Measurements from ENCODE around the gene SORL1-AS1.

Gene SORL1-AS1

GRCh38 chr11:121472312-121472711 lies 19.5 kb upstream of the SORL1-AS1 start:
- Histone ChIP-seq H3K9me1 (ENCODE audit: insufficient read depth, low read length) (no peaks in the 10 kb centered on the region), H3K9me3 (ENCODE audit: control insufficient read depth, insufficient read depth, low read length) (no peaks in the 10 kb centered on the region), H3K4me1 (ENCODE audit: control insufficient read depth, insufficient read depth, low read length) (no peaks in the 10 kb centered on the region), H3K79me1 (ENCODE audit: low read depth in 1 of 2, low read length in 2 of 2) (no peaks in the 10 kb centered on the region), H3K14ac (replicated peaks; ENCODE audit: low read depth, low read length) (no peak overlapping the region), H3K56ac (ENCODE audit: extremely low read depth, insufficient read depth, low read length) (no peak overlapping the region), H2AK9ac (replicated peaks; ENCODE audit: low read depth, low read length, poor library complexity) (no peak overlapping the region), H3K27me3 (ENCODE audit: control insufficient read depth, insufficient read depth, low read length) (peaks cover 3% of the 10 kb centered on the region; the same call in 1 of the 2 replicates), H3K23ac (ENCODE audit: low read depth, low read length) (no peak overlapping the region), H2BK5ac (ENCODE audit: low read depth, low read length, poor library complexity, severe bottlenecking) (no peak overlapping the region), H3K4me2 (ENCODE audit: low read depth, low read length) (no peak overlapping the region), H2BK120ac (ENCODE audit: low read depth, low read length) (no peak overlapping the region), H3K9ac (ENCODE audit: low read depth, low read length) (no peak overlapping the region), H4K5ac (ENCODE audit: low read depth, low read length) (no peak overlapping the region), H2BK15ac (ENCODE audit: low read depth, low read length) (no peak overlapping the region), H4K8ac (ENCODE audit: low read depth in 2 of 2, low read length in 2 of 2) (no peak overlapping the region), H3K4me3 (ENCODE audit: insufficient read depth, low read depth, low read length) (no peak overlapping the region), H3K36me3 (ENCODE audit: control insufficient read depth, insufficient read depth, low read length) (no peaks in the 10 kb centered on the region), H2AFZ (replicated peaks; ENCODE audit: low read length, poor library complexity) (no peak overlapping the region), H4K20me1 (ENCODE audit: insufficient read depth, low read length) (no peaks in the 10 kb centered on the region), H3K27ac (ENCODE audit: insufficient read depth, low read length) (no peak overlapping the region), H4K91ac (ENCODE audit: insufficient read depth, low read depth, low read length) (no peak overlapping the region), H2BK20ac (ENCODE audit: low read depth, low read length) (no peak overlapping the region), H3K4ac (ENCODE audit: low read depth, low read length) (no peak overlapping the region), H3K18ac (ENCODE audit: low read depth, low read length) (no peak overlapping the region), H2AK5ac (ENCODE audit: low read depth, low read length) (no peak overlapping the region)
- WGBS, 2 experiments (ENCODE audit: extremely low coverage in 2 of 2, insufficient read length in 1 of 2) = 66% methylated on average over 2 of the region's 2 CpGs; no CpG with 5 or more reads in 1 of the 2 experiments
- DNase-seq (no peak), ATAC-seq (ENCODE audit: low read depth) (no peak)
- dilution Hi-C loops (cut with HindIII; ENCODE audit: low sequenced_read_pairs, unreplicated experiment) = no loop called here
- no peak for TF ChIP-seq RCOR1 (IDR thresholded peaks at IDR 0.05; ENCODE audit: insufficient replicate concordance, low read length)
- ChIA-PET CTCF (no interaction called here), POLR2A (ENCODE audit: unreplicated experiment) (no interaction called here)
- no TSS peak for BruUV-seq (replicated peaks)
- intact Hi-C loops (cut with micrococcal nuclease) = no loop called here
- in situ Hi-C loops (cut with MboI; ENCODE audit: low sequenced_read_pairs) = loop anchor here (25.0 kb wide), 1 partner anchor 640 kb away; the partner anchor contains the start of gene BLID

All from IMR-90 (cell line).